HCT116 (cell line): ENCODE measurements around the gene SNAP29. TPM values are rescaled to one million over a fixed set of nuclear protein-coding genes. Genes with fewer than 3 reads are reported as not detected.

Experiments used
- ATAC-seq: fragments of 200-7000 bp; cut with Tn5 transposase; 2 replicates; pipeline ENCODE4 v1.9.1; 2020; ENCODE audit warnings: mild to moderate bottlenecking, moderate library complexity
- BruUV-seq: library from RNA; stranded (reverse); fragments of 400-500 nt; replicated peaks from 2 replicates; lab custom pipeline; 2021; lab: Mats Ljungman, UMichigan
- CTCF ChIA-PET: fragments of 300-600 bp; sonication (Branson Sonifier 250); formaldehyde crosslinking; loops from one replicate; lab custom pipeline; 2021; ENCODE audit warnings: antibody characterized with exemption; lab: Charles Lee
- POLR2A ChIA-PET: fragments of 300-600, 350-600 bp; sonication (Branson Sonifier 250); formaldehyde crosslinking; loops from one replicate; lab custom pipeline; 2021; ENCODE audit warnings: antibody characterized with exemption; lab: Charles Lee
- RAD21 ChIA-PET, 2 experiments: fragments of 300-600 bp; sonication (Branson Sonifier 250); formaldehyde crosslinking; loops; one replicate each; lab custom pipeline; 2023; ENCODE audit warnings: low total read pairs in 2 of 2; ENCODE audit not compliant: uncharacterized antibody in 2 of 2, unreplicated experiment in 2 of 2, low non-redundant PET in 1 of 2; lab: Charles Lee
- DNase-seq: peaks from one replicate; pipeline ENCODE4 v3.0.0-alpha.2; 2010; ENCODE audit warnings: low read depth, low spot score
- H2AFZ ChIP-seq: fragments of 200-600 bp; shearing (Covaris generic), sonication (generic); 2 replicates; pipeline ENCODE4 v1.6.1; 2017; ENCODE audit warnings: low read depth, mixed run types, mixed read lengths, antibody characterized with exemption, low read length; ENCODE audit not compliant: poor library complexity, severe bottlenecking
- H3K27ac ChIP-seq: 2 replicates; pipeline ENCODE4 v1.5.1; 2012; ENCODE audit warnings: low read depth, low read length
- H3K27me3 ChIP-seq: fragments of 200-600 bp; sonication (generic); 2 replicates; pipeline ENCODE4 v1.6.1; 2016; ENCODE audit warnings: mixed run types, low read length, mixed read lengths; ENCODE audit not compliant: insufficient read depth
- H3K36me3 ChIP-seq, 2 experiments: fragments of 200-500 bp in 1 of 2; fragments of 200-600 bp in 1 of 2; sonication (Bioruptor generic) in 1 of 2; sonication (generic) in 1 of 2; 2 replicates each; pipeline versions ENCODE4 v1.5.1 to v1.6.1; 2014 to 2016; ENCODE audit warnings: low read length in 2 of 2, inconsistent platforms in 1 of 2, mixed read lengths in 1 of 2, mixed run types in 1 of 2; ENCODE audit not compliant: insufficient read depth in 2 of 2, control insufficient read depth in 1 of 2
- H3K4me1 ChIP-seq, 2 experiments: fragments of 200-600 bp in 1 of 2; sonication (generic) in 1 of 2; 2 replicates each; pipeline versions ENCODE4 v1.5.1 to v1.6.1; 2012 to 2017; ENCODE audit warnings: low read length in 2 of 2, inconsistent platforms in 1 of 2, mild to moderate bottlenecking in 1 of 2, mixed read lengths in 1 of 2, mixed run types in 1 of 2, moderate library complexity in 1 of 2; ENCODE audit not compliant: insufficient read depth in 2 of 2, control insufficient read depth in 1 of 2
- H3K4me2 ChIP-seq: fragments of 200-600 bp; sonication (generic); 2 replicates; pipeline ENCODE4 v1.6.1; 2017; ENCODE audit warnings: mixed run types, low read length, mixed read lengths
- H3K4me3 ChIP-seq, 2 experiments: fragments of 200-600 bp in 1 of 2; sonication (generic) in 1 of 2; replicated peaks in 1 of 2; 2 replicates each; pipeline ENCODE4 v1.5.1; 2011 to 2016; ENCODE audit warnings: low read length in 2 of 2, control low read depth in 1 of 2, low read depth in 1 of 2, mild to moderate bottlenecking in 1 of 2, mixed read lengths in 1 of 2, mixed run types in 1 of 2
- H3K79me2 ChIP-seq: fragments of 200-600 bp; sonication (generic); 2 replicates; pipeline ENCODE4 v1.6.1; 2017; ENCODE audit warnings: mild to moderate bottlenecking, mixed run types, low read length, moderate library complexity, mixed read lengths; ENCODE audit not compliant: insufficient read depth
- H3K9ac ChIP-seq: fragments of 200-600 bp; sonication (generic); 2 replicates; pipeline ENCODE4 v1.6.1; 2016; ENCODE audit warnings: low read length, mixed read lengths
- H3K9me2 ChIP-seq: fragments of 200-600 bp; sonication (generic), shearing (Covaris generic); 2 replicates; pipeline ENCODE4 v1.6.1; 2017; ENCODE audit warnings: mixed run types, mild to moderate bottlenecking, moderate library complexity; ENCODE audit not compliant: insufficient read depth
- H3K9me3 ChIP-seq, 2 experiments: fragments of 200-500 bp in 1 of 2; fragments of 200-600 bp in 1 of 2; sonication (Bioruptor generic) in 1 of 2; sonication (generic) in 1 of 2; 2 replicates each; pipeline ENCODE4 v1.6.1; 2014 to 2017; ENCODE audit warnings: low read length in 2 of 2, mixed read lengths in 2 of 2, inconsistent platforms in 1 of 2, low read depth in 1 of 2, mild to moderate bottlenecking in 1 of 2, mixed run types in 1 of 2, moderate library complexity in 1 of 2; ENCODE audit not compliant: control insufficient read depth in 1 of 2, insufficient read depth in 1 of 2
- H4K20me1 ChIP-seq: fragments of 200-600 bp; sonication (generic), shearing (Covaris generic); 2 replicates; pipeline ENCODE4 v1.6.1; 2017; ENCODE audit warnings: mixed run types, mild to moderate bottlenecking, moderate library complexity; ENCODE audit not compliant: insufficient read depth
- FOSL1 ChIP-seq: IDR thresholded peaks from 2 replicates; pipeline ENCODE4 v1.6.1; 2012; ENCODE audit warnings: low read depth
- JUND ChIP-seq: IDR thresholded peaks from 2 replicates; pipeline ENCODE4 v1.6.1; 2012
- POLR2A ChIP-seq: IDR thresholded peaks from 2 replicates; pipeline ENCODE4 v1.7.0; 2011; ENCODE audit warnings: borderline replicate concordance; ENCODE audit not compliant: insufficient read depth, insufficient read length; ENCODE audit errors: extremely low read depth
- REST ChIP-seq: IDR thresholded peaks from 2 replicates; pipeline ENCODE4 v1.6.1; 2012; ENCODE audit warnings: low read depth
- SP1 ChIP-seq: IDR thresholded peaks from 2 replicates; pipeline ENCODE4 v1.6.1; 2012; ENCODE audit warnings: low read depth
- ZBTB33 ChIP-seq: IDR thresholded peaks from 2 replicates; pipeline ENCODE4 v1.6.1; 2011; ENCODE audit warnings: mild to moderate bottlenecking, low read length, moderate library complexity; ENCODE audit not compliant: insufficient replicate concordance; ENCODE audit errors: extremely low read depth
- ZFX ChIP-seq: fragments of 450-650 bp; IDR thresholded peaks from 2 replicates; pipeline ENCODE4 v1.6.1; 2017
- ZNF274 ChIP-seq: fragments of 200-500 bp; sonication (Bioruptor generic); IDR thresholded peaks from 2 replicates; pipeline ENCODE4 v1.6.1; 2014; ENCODE audit warnings: mild to moderate bottlenecking, low read depth, low read length, inconsistent platforms
- intact Hi-C: fragments of 100-400 bp; cut with micrococcal nuclease; formaldehyde crosslinking; loops from 2 replicates; pipeline ENCODE4 v1.10.0; 2022
- total RNA-seq: library from RNA; stranded (reverse); gene quantifications from one replicate; pipeline ENCODE4 v1.2.1, GENCODE V29; 2021; ENCODE audit not compliant: unreplicated experiment

Gene SNAP29
- total RNA-seq, 1 experiment from 2014 or later, result 27.3 TPM

- Histone ChIP-seq H3K9me3 (no peaks in the 10 kb centered on the region), H3K36me3 (no peaks in the 10 kb centered on the region), H3K4me1 (no peaks in the 10 kb centered on the region; a peak in 1 of 4 replicates), H2AFZ (no peak overlapping the region), H3K9me2 (no peaks in the 10 kb centered on the region), H3K27ac (no peak overlapping the region), H3K9ac (no peak overlapping the region), H4K20me1 (peaks cover 38% of the 10 kb centered on the region; the same call in 1 of the 2 replicates), H3K4me2 (no peak overlapping the region), H3K4me3 (no peak overlapping the region), H3K79me2 (peaks cover 99% of the 10 kb centered on the region), H3K27me3 (no peaks in the 10 kb centered on the region)
- no peak for ATAC-seq
- ChIA-PET POLR2A (interaction anchor here (0.7 kb wide), 1 partner anchor 122 kb away, joined by 3 read pairs; no protein-coding TSS in a partner anchor), RAD21 (no interaction called here), CTCF (interaction anchor here (0.6 to 1.3 kb wide), 2 partner anchors 11 to 966 kb away, joined by 3 to 6 read pairs; partner anchors contain the start of gene CRKL)
- BruUV-seq, result no TSS peak
- intact Hi-C loops, result no loop called here
- no peak for DNase-seq
- no peak for TF ChIP-seq ZFX
- TF ChIP-seq REST, result no peak
- no peak for TF ChIP-seq ZNF274
- no peak for TF ChIP-seq ZBTB33
- no peak for TF ChIP-seq FOSL1
- TF ChIP-seq JUND, result no peak
- TF ChIP-seq POLR2A, result no peak
- TF ChIP-seq SP1, result no peak
Measured at GRCh38 chr22:20928573-20928967, 69.8 kb downstream of the SNAP29 start.
